Neural progenitor cell (in vitro differentiated cells): Measurements from ENCODE around the gene SGO2. TPM values are rescaled to one million over a fixed set of nuclear protein-coding genes. Genes with fewer than 3 reads are reported as not detected.
"Not testable (repeated sequence)": the region's sequence is repeated elsewhere in the genome, so short reads cannot be mapped to it uniquely, and the experiment has no call there.

Experiments
- DNase-seq: peaks from one replicate; pipeline ENCODE4 v3.0.0-alpha.2; 2016; ENCODE audit warnings: low spot score
- H2AFZ ChIP-seq: fragments of 200-600 bp; sonication (generic); replicated peaks from 2 replicates; pipeline ENCODE4 v1.6.1; 2016; ENCODE audit warnings: antibody characterized with exemption
- H3F3A ChIP-seq: fragments of 200-600 bp; sonication (generic); 2 replicates; pipeline ENCODE4 v1.6.1; 2016; ENCODE audit warnings: antibody characterized with exemption, low read depth
- H3K27ac ChIP-seq: fragments of 200-600 bp; sonication (generic); 2 replicates; pipeline ENCODE4 v1.5.1; 2016; ENCODE audit warnings: mild to moderate bottlenecking
- H3K27me3 ChIP-seq: fragments of 200-600 bp; sonication (generic); 2 replicates; pipeline ENCODE4 v1.6.1; 2016; ENCODE audit warnings: mild to moderate bottlenecking, moderate library complexity
- H3K36me3 ChIP-seq: fragments of 200-600 bp; sonication (generic); 2 replicates; pipeline ENCODE4 v1.5.1; 2016
- H3K4me1 ChIP-seq: fragments of 200-600 bp; sonication (generic); 2 replicates; pipeline ENCODE4 v1.6.1; 2016; ENCODE audit warnings: mixed run types
- H3K4me2 ChIP-seq: fragments of 200-600 bp; sonication (generic); 2 replicates; pipeline ENCODE4 v1.6.1; 2016
- H3K4me3 ChIP-seq: fragments of 200-600 bp; sonication (generic); 2 replicates; pipeline ENCODE4 v1.5.1; 2016
- H3K79me2 ChIP-seq: fragments of 200-600 bp; sonication (generic); 2 replicates; pipeline ENCODE4 v1.6.1; 2016; ENCODE audit warnings: low read depth
- H3K9ac ChIP-seq: fragments of 200-600 bp; sonication (generic); 2 replicates; pipeline ENCODE4 v1.6.1; 2016
- H3K9me3 ChIP-seq: fragments of 200-600 bp; sonication (generic); 2 replicates; pipeline ENCODE4 v1.5.1; 2016; ENCODE audit warnings: low read depth
- H4K20me1 ChIP-seq: fragments of 200-600 bp; sonication (generic); 2 replicates; pipeline ENCODE4 v1.6.1; 2016; ENCODE audit warnings: low read depth
- H3K27ac Mint-ChIP-seq: 3 replicates; pipeline ENCODE4 v1.8.0; 2021; ENCODE audit warnings: mixed read lengths
- H3K27me3 Mint-ChIP-seq: 2 replicates; pipeline ENCODE4 v1.8.0; 2022; ENCODE audit warnings: low read depth, mild to moderate bottlenecking, inconsistent platforms, moderate library complexity, mixed read lengths; ENCODE audit not compliant: insufficient read depth
- H3K36me3 Mint-ChIP-seq: 3 replicates; pipeline ENCODE4 v1.8.0; 2021; ENCODE audit warnings: mixed read lengths
- H3K4me1 Mint-ChIP-seq: 3 replicates; pipeline ENCODE4 v1.8.0; 2021; ENCODE audit warnings: mixed read lengths
- H3K4me3 Mint-ChIP-seq: 3 replicates; pipeline ENCODE4 v1.8.0; 2021; ENCODE audit warnings: mild to moderate bottlenecking, moderate library complexity, mixed read lengths
- H3K9me3 Mint-ChIP-seq: 3 replicates; pipeline ENCODE4 v1.8.0; 2020; ENCODE audit warnings: mixed read lengths
- EZH2 ChIP-seq: fragments of 200-600 bp; sonication (generic); IDR thresholded peaks from 2 replicates; pipeline ENCODE4 v1.6.1; 2017; ENCODE audit warnings: antibody characterized with exemption, mild to moderate bottlenecking, moderate library complexity
- EZH2phosphoT487 ChIP-seq: fragments of 200-600 bp; sonication (generic); IDR thresholded peaks from 2 replicates; pipeline ENCODE4 v1.6.1; 2017; ENCODE audit warnings: antibody characterized with exemption
- total RNA-seq: library from RNA; depleted of rRNA; stranded (reverse); fragments of >200 nt; gene quantifications from 2 replicates; pipeline ENCODE4 v1.2.3, GENCODE V29; 2015; ENCODE audit warnings: low replicate concordance
- TF ChIP-seq, protein P1 (sequence below): fragments of 200-600 bp; sonication (generic); IDR thresholded peaks from 2 replicates; pipeline ENCODE4 v1.5.1; 2017; ENCODE audit warnings: antibody characterized with exemption, mild to moderate bottlenecking

The SGO2 gene
- total RNA-seq, 1 donor from 2014 or later, result 83.8 TPM

DNA sequence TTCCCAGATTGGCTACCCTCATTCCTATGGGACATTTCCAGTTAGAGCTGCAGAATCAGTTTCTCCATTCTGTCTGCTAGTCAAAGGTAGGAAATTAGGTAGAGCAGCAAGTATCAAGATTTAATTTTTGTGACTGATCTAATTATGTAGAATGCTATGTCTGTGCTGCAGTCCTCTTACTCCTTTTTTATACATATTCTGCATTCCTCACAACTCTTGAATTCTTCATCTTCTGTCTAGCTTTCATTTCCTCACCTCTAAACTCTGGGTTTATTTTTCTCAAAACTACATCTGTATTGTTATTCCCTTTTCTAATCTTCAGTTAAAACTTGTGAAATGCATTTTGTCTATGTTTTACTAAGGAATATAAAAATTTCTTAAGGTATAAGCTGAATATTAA is 8.6 kb downstream of the SGO2 start:
- Histone ChIP-seq H2AFZ (no peak overlapping the region), H3K9me3 (no peaks in the 10 kb centered on the region), H3F3A (no peaks in the 10 kb centered on the region), H3K4me1 (no peaks in the 10 kb centered on the region), H3K79me2 (peaks cover 36% of the 10 kb centered on the region), H3K4me3 (no peak overlapping the region), H3K36me3 (peaks cover 10% of the 10 kb centered on the region), H3K27ac (no peak overlapping the region), H3K27me3 (no peaks in the 10 kb centered on the region), H3K9ac (no peak overlapping the region), H4K20me1 (peaks cover 7% of the 10 kb centered on the region), H3K4me2 (no peak overlapping the region)
- no peak for DNase-seq
- Mint-ChIP-seq H3K27ac (no peak overlapping the region), H3K9me3 (no peaks in the 10 kb centered on the region), H3K4me1 (no peaks in the 10 kb centered on the region), H3K27me3 (no peaks in the 10 kb centered on the region), H3K4me3 (no peak overlapping the region), H3K36me3 (peaks cover 5% of the 10 kb centered on the region)
- TF ChIP-seq EZH2phosphoT487, result no peak
- TF ChIP-seq EZH2, result no peak
- TF ChIP-seq, protein P1, sequence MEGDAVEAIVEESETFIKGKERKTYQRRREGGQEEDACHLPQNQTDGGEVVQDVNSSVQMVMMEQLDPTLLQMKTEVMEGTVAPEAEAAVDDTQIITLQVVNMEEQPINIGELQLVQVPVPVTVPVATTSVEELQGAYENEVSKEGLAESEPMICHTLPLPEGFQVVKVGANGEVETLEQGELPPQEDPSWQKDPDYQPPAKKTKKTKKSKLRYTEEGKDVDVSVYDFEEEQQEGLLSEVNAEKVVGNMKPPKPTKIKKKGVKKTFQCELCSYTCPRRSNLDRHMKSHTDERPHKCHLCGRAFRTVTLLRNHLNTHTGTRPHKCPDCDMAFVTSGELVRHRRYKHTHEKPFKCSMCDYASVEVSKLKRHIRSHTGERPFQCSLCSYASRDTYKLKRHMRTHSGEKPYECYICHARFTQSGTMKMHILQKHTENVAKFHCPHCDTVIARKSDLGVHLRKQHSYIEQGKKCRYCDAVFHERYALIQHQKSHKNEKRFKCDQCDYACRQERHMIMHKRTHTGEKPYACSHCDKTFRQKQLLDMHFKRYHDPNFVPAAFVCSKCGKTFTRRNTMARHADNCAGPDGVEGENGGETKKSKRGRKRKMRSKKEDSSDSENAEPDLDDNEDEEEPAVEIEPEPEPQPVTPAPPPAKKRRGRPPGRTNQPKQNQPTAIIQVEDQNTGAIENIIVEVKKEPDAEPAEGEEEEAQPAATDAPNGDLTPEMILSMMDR, result no peak

DNA sequence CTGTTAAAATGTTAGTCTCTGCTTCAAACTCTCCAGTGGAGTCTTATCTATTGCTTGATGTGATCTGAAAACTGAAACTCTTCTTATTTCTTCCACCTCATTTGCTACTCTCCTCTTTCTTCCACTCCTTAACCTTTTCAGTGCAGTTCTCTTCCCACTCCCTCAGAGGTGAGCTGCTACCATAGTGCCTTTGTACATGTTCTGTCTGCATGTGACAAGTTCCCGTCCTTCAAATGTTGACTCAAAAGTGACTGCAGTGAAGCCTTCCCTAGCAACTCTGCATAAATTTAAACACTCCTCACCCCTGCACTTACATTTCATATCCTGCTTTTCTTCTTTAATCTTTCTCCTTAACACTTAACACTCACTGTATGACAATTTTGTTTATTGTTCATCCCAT is 12.1 kb downstream of the SGO2 start:
- Mint-ChIP-seq H3K4me1 (no peaks in the 10 kb centered on the region), H3K4me3 (no peak overlapping the region), H3K27ac (no peak overlapping the region), H3K27me3 (no peaks in the 10 kb centered on the region), H3K9me3 (peaks cover 2% of the 10 kb centered on the region), H3K36me3 (peaks cover 29% of the 10 kb centered on the region)
- H3K27ac ChIP-seq, result no peak overlapping the region
- H3F3A ChIP-seq, result no peaks in the 10 kb centered on the region
- TF ChIP-seq EZH2phosphoT487, result no peak
- TF ChIP-seq, protein P1, result no peak
- TF ChIP-seq EZH2, result no peak
- peaks cover 5% of the 10 kb centered on the region for H3K79me2 ChIP-seq
- no peak for DNase-seq
- H4K20me1 ChIP-seq, result no peaks in the 10 kb centered on the region
- H3K9me3 ChIP-seq, result no peaks in the 10 kb centered on the region
- H3K4me3 ChIP-seq, result no peak overlapping the region
- H3K4me2 ChIP-seq, result no peak overlapping the region
- peaks cover 10% of the 10 kb centered on the region for H3K36me3 ChIP-seq
- no peaks in the 10 kb centered on the region for H3K4me1 ChIP-seq
- H3K27me3 ChIP-seq, result no peaks in the 10 kb centered on the region
- H2AFZ ChIP-seq, result no peak overlapping the region
- H3K9ac ChIP-seq, result no peak overlapping the region

DNA sequence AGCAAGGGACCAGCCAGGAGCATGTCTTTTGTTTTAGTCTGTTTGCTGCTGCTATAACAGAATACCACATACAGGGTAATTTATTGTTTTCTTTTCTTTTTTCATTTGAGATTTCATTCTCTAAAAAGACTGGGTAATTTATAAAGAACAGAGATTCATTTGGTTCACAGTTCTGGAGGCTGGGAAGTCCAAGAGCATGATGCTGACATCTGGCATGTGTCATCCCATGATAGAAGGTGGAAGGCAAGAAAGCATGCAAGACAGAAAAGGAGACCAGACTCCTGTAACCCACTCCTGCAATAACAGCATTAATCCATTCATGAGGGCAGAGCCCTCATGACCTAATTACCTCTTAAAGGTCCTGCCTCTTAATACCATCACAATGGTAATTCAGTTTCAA is 14.8 kb downstream of the SGO2 start:
- no peaks in the 10 kb centered on the region for H3K27me3 Mint-ChIP-seq
- no peak overlapping the region for H3K4me3 ChIP-seq
- peaks cover 10% of the 10 kb centered on the region for H3K36me3 ChIP-seq
- TF ChIP-seq EZH2phosphoT487 (no peak), EZH2 (no peak)
- TF ChIP-seq, protein P1, result no peak
- H3K9me3 Mint-ChIP-seq, result peaks cover 2% of the 10 kb centered on the region
- H3K4me1 ChIP-seq, result no peaks in the 10 kb centered on the region
- H3K4me3 Mint-ChIP-seq, result no peak overlapping the region
- H2AFZ ChIP-seq, result no peak overlapping the region
- no peaks in the 10 kb centered on the region for H3K27me3 ChIP-seq
- no peaks in the 10 kb centered on the region for H3K79me2 ChIP-seq
- H3K4me2 ChIP-seq, result no peak overlapping the region
- H3K9ac ChIP-seq, result no peak overlapping the region
- H3K9me3 ChIP-seq, result no peaks in the 10 kb centered on the region
- no peak overlapping the region for H3K27ac Mint-ChIP-seq
- DNase-seq, result no peak
- H3K36me3 Mint-ChIP-seq, result peaks cover 51% of the 10 kb centered on the region
- H3K27ac ChIP-seq, result no peak overlapping the region
- no peaks in the 10 kb centered on the region for H4K20me1 ChIP-seq
- H3F3A ChIP-seq, result no peaks in the 10 kb centered on the region
- no peaks in the 10 kb centered on the region for H3K4me1 Mint-ChIP-seq

DNA sequence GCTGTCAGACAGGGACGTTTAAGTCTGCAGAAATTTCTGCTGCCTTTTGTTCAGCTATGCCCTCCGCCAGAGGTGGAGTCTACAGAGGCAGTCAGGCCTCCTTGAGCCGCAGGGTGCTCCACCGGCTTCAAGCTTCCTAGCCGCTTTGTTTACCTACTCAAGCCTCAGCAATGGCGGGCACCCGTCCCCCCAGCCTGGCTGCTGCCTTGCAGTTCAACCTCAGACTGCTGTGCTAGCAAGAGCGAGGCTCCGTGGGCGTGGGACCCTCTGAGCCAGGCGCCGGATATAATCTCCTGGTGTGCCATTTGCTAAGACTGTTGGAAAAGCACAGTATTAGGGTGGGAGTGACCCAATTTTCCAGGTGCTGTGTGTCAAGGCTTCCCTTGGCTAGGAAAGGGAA is 40.6 kb downstream of the SGO2 start:
- H3F3A ChIP-seq, H3K4me2 ChIP-seq, H4K20me1 ChIP-seq, H3K27ac ChIP-seq, H3K4me3 Mint-ChIP-seq, H3K79me2 ChIP-seq, H3K4me3 ChIP-seq, H3K27me3 ChIP-seq, H2AFZ ChIP-seq, H3K4me1 Mint-ChIP-seq, H3K36me3 ChIP-seq, DNase-seq, H3K9me3 ChIP-seq, H3K9ac ChIP-seq, H3K4me1 ChIP-seq, H3K27me3 Mint-ChIP-seq, H3K27ac Mint-ChIP-seq: not testable (repeated sequence)
- H3K9me3 Mint-ChIP-seq, result peaks cover 23% of the 10 kb centered on the region
- peaks cover 29% of the 10 kb centered on the region for H3K36me3 Mint-ChIP-seq
